Forelimb muscle (tissue), 1 donor: ENCODE measurements around the gene SUCLA2. TPM values are rescaled to one million over a fixed set of nuclear protein-coding genes. Genes with fewer than 3 reads are reported as not detected.

Experiments used
- DNase-seq: peaks from one replicate; pipeline ENCODE4 v3.0.0-alpha.2; 2013; ENCODE audit warnings: low read depth
- polyA plus RNA-seq: library from polyadenylated mRNA; unstranded; fragments of 120-200 nt; gene quantifications from one replicate; pipeline ENCODE4 v1.2.1, GENCODE V29; 2013; ENCODE audit not compliant: insufficient read length

Gene SUCLA2
- polyA plus RNA-seq, 1 donor: 68.4 TPM

DNA sequence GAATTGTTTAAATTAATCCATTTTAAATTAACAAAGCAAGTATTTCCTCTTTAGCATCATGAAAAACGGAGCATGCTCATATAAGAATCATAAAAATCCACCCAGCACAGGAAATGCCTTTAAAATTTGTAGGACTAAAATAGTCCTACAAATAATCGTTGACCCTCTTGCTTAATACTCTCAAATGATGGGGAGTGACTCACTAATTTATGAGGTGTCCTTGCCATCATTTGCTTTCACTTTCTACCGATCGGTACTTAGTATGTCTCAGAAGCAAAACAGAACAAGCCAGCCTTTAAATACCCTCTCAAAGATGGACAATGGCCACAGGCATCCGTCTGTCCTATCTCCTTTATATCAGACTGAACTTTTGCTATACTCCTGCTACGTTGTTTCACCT, 97.2 kb downstream of the SUCLA2 start:
- no peak for DNase-seq

DNA sequence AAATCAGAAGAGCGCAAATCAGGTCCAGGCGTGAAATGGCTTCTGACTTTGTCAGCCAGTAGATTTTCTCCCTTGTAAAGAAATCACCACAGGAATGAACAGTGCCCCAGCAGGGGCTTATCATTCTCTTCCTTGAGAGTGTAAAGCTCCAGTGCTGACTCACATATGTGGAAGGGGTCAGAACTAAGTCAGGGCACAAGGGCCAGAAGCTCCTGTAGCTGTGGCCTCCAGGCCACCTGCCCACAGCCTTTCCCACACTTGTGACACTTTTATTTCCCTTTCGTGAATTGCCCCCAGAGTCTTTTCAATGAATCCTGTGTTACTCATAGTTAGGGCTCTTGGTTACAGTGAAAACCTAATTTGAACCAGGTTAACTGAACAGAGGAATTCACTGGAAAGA, 99.6 kb downstream of the SUCLA2 start:
- no peak for DNase-seq

DNA sequence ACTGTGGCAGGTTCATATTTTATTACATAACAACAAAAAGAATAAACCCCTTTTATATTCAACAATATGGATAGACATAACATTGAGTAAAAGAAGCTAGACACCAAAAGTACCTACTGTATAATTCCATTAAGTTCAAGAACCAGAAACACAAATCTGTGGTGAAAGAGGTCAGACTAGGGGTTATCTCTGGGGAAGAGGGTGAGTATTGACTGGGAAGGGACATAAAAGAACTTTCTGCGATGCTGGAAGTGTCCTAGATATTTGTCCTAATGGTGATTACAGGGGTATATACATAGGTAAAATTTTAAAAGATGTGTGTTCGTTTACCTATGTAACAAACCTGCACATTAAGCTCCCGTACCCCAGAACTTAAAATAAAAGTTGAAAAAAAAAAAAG, 103.0 kb downstream of the SUCLA2 start:
- no peak for DNase-seq

DNA sequence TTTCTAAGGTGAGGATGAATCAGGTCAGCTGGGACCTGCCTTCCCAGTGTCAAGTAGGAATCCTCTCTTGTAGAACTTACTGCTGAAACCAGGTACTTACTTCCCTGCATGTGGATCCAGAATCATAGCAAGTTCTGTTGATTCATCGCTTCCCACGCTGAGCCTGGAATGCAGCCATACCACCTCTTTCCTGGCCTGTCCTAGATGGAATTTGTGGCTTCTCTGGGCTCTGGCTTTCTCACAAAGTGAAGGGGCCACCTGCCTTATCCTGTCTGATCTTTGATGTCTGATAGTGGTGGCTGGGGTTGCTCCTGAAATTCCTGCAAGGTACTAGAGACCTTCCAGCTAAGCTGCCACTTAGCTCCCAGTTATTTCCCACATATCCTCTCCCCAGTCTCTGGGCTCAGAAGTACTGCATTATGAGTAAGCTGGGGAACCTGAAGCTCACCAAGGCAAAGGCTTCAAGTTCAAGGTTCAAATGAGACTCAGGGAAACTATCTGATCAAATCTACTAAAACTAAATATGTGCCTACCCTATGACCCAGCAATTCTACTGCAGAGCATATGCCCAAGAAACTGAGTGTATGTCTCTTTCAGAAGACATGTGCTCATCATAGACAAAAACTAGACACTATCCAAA, 103.5 kb downstream of the SUCLA2 start:
- DNase-seq: no peak

DNA sequence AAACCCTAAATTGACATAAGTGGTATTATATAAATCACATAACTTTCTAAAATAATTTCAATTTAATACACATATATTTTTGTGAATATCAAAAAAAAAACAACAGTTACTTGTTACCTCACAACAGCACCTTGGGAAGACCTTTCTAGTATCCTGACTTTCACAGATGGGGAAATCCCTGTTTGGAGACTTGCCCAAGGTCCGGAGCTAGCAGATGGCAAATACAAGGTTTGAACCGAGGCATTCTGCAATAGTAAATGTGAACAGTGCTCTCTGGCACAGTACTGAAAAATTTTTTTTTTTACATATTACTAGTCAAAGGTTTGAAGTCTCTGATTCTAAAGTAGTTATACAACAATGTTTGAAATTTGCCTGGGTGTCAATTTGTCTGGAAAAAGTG, 104.5 kb downstream of the SUCLA2 start:
- no peak for DNase-seq

DNA sequence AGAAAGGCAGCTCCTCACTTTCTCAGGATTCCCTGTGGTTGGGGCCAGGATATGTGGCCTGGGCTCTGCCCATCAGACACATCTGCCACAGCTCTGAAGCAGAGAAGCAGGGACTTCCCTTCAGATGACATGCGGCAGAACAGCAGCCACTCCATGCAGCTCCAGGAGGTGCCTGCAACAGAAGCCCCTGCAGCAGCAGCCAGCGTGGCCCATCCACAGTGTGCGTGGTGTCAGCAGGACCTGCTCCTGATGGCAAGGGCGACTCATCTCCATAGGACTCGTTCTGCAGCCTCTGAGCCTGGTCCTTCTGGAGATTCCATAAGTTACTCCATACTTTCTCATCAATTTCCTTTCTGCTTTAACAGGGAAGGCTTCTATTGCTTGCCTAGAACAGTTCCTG, 105.0 kb downstream of the SUCLA2 start:
- no peak for DNase-seq

DNA sequence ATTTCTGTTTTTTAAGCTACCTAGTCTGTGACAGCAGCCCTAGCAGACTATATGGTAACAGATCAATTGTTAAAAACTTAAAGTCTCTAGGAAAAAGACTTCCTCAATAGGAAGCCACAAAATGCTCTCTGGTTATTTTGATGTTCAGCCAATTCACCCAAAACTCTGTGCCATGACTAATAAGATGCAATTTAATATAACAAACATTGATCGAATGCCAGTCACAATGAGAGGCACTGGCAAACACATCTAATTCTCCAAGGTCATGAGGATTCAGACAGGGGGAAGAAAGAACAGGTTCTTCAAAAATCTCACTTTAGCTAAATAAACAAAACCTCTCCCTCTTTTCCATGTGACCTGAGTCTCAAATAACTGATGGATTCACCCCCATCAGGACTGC, 107.5 kb downstream of the SUCLA2 start:
- DNase-seq: no peak

Other genes with a start within 250 kb of the SUCLA2 start
- 11.7 TPM for gene NUDT15, start 36.5 kb upstream of the SUCLA2 start, polyA plus RNA-seq
- 52.3 TPM for gene MED4, start 93.8 kb upstream of the SUCLA2 start, polyA plus RNA-seq
- gene ITM2B, start 231.9 kb upstream of the SUCLA2 start, polyA plus RNA-seq: 292 TPM